Liver (tissue), 9 donors: ENCODE results near the gene PDS5A. TPM values are rescaled to one million over a fixed set of nuclear protein-coding genes. Genes with fewer than 3 reads are reported as not detected.

Source experiments
- DNase-seq: peaks from one replicate; pipeline ENCODE4 v3.0.0-alpha.2; 2017; ENCODE audit warnings: low spot score
- H3K27ac ChIP-seq, 2 donors: one replicate each; pipeline ENCODE4 v1.7.0; 2013; ENCODE audit warnings: inconsistent platforms in 2 of 2, low read length in 2 of 2, control low read depth in 1 of 2, low read depth in 1 of 2, mild to moderate bottlenecking in 1 of 2
- H3K27me3 ChIP-seq, 4 donors: one replicate each; pipeline versions ENCODE4 v1.6.1 to v1.7.0; 2013; ENCODE audit warnings: low read length in 3 of 4, inconsistent platforms in 1 of 4, mild to moderate bottlenecking in 1 of 4, moderate library complexity in 1 of 4; ENCODE audit not compliant: control insufficient read depth in 4 of 4, insufficient read depth in 4 of 4
- H3K36me3 ChIP-seq, 4 donors: one replicate each; pipeline versions ENCODE4 v1.6.1 to v1.7.0; 2013; ENCODE audit warnings: low read length in 3 of 4, mild to moderate bottlenecking in 3 of 4, low read depth in 1 of 4, moderate library complexity in 1 of 4; ENCODE audit not compliant: control insufficient read depth in 4 of 4, insufficient read depth in 3 of 4
- H3K4me1 ChIP-seq, 4 donors: one replicate each; pipeline versions ENCODE4 v1.6.1 to v1.7.0; 2013; ENCODE audit warnings: low read length in 3 of 4, mild to moderate bottlenecking in 3 of 4, moderate library complexity in 1 of 4; ENCODE audit not compliant: control insufficient read depth in 4 of 4, insufficient read depth in 4 of 4
- H3K4me3 ChIP-seq, 3 donors: one replicate each; pipeline versions ENCODE4 v1.6.1 to v1.7.0; 2013; ENCODE audit warnings: low read length in 3 of 3, control low read depth in 1 of 3, low read depth in 1 of 3, mild to moderate bottlenecking in 1 of 3
- H3K9ac ChIP-seq, 2 donors: one replicate each; pipeline ENCODE4 v1.7.0; 2013; ENCODE audit warnings: low read length in 2 of 2, mild to moderate bottlenecking in 2 of 2, moderate library complexity in 2 of 2, control low read depth in 1 of 2, low read depth in 1 of 2
- H3K9me3 ChIP-seq, 4 donors: one replicate each; pipeline versions ENCODE4 v1.6.1 to v1.7.0; 2013; ENCODE audit warnings: low read length in 3 of 4; ENCODE audit not compliant: control insufficient read depth in 4 of 4
- EGR1 ChIP-seq, 2 donors: IDR thresholded peaks; 2 replicates each; pipeline ENCODE4 v1.6.1; 2016 to 2018; ENCODE audit warnings: antibody characterized with exemption in 2 of 2, low read depth in 2 of 2
- FOXA1 ChIP-seq: IDR thresholded peaks from 2 replicates; pipeline ENCODE4 v1.6.1; 2016; ENCODE audit warnings: antibody characterized with exemption
- FOXA2 ChIP-seq: IDR thresholded peaks from 2 replicates; pipeline ENCODE4 v1.6.1; 2016; ENCODE audit warnings: antibody characterized with exemption
- GABPA ChIP-seq, 2 donors: IDR thresholded peaks in 1 of 2; conservative IDR thresholded peaks in 1 of 2; 2 replicates each; pipeline ENCODE4 v1.6.1; 2016; ENCODE audit warnings: antibody characterized with exemption in 2 of 2, mild to moderate bottlenecking in 1 of 2, moderate library complexity in 1 of 2
- HNF4A ChIP-seq, 2 donors: conservative IDR thresholded peaks; 2 replicates each; pipeline ENCODE4 v1.6.1; 2016; ENCODE audit warnings: antibody characterized with exemption in 2 of 2, mild to moderate bottlenecking in 2 of 2
- HNF4G ChIP-seq: IDR thresholded peaks from 2 replicates; pipeline ENCODE4 v1.6.1; 2016; ENCODE audit warnings: antibody characterized with exemption
- JUND ChIP-seq, 2 donors: IDR thresholded peaks; 2 replicates each; pipeline ENCODE4 v1.6.1; 2016; ENCODE audit warnings: antibody characterized with exemption in 2 of 2
- NR2F2 ChIP-seq: IDR thresholded peaks from 2 replicates; pipeline ENCODE4 v1.6.1; 2016; ENCODE audit warnings: antibody characterized with exemption
- RAD21 ChIP-seq, 2 donors: IDR thresholded peaks; 2 replicates each; pipeline ENCODE4 v1.6.1; 2016; ENCODE audit warnings: antibody characterized with exemption in 2 of 2, mild to moderate bottlenecking in 2 of 2
- RXRA ChIP-seq, 2 donors: IDR thresholded peaks; 2 replicates each; pipeline ENCODE4 v1.6.1; 2017 to 2018; ENCODE audit warnings: antibody characterized with exemption in 2 of 2, mild to moderate bottlenecking in 1 of 2
- SP1 ChIP-seq: IDR thresholded peaks from 2 replicates; pipeline ENCODE4 v1.6.1; 2018; ENCODE audit warnings: antibody characterized with exemption, mild to moderate bottlenecking
- TAF1 ChIP-seq: conservative IDR thresholded peaks from 2 replicates; pipeline ENCODE4 v1.6.1; 2016; ENCODE audit warnings: antibody characterized with exemption, mild to moderate bottlenecking
- YY1 ChIP-seq: IDR thresholded peaks from 2 replicates; pipeline ENCODE4 v1.6.1; 2016; ENCODE audit warnings: antibody characterized with exemption, mild to moderate bottlenecking
- WGBS: extraction: QIAGEN DNeasy Blood & Tissue Kit; methylation state at CpG from one replicate; pipeline ENCODE4 v1.1.7; 2013; 5-methylcytosine and 5-hydroxymethylcytosine counted together
- polyA plus RNA-seq, 2 donors: library from polyadenylated mRNA; stranded (reverse) in 1 of 2; unstranded in 1 of 2; fragments of 200-250 nt in 1 of 2; fragments of >200 nt in 1 of 2; fragmentation: Nextera tagmentation in 1 of 2; extraction: Ambion mirVana in 1 of 2; gene quantifications; one replicate each; pipeline versions ENCODE4 v1.2.1 to v1.2.3, GENCODE V29; 2013 to 2015
- total RNA-seq, 2 donors: library from RNA; depleted of rRNA; stranded (reverse); fragments of >200 nt; gene quantifications; one replicate each; pipeline ENCODE4 v1.2.3, GENCODE V29; 2014
- TF ChIP-seq, protein P1 (sequence below): IDR thresholded peaks from 2 replicates; pipeline ENCODE4 v1.6.1; 2016; ENCODE audit warnings: antibody characterized with exemption
- TF ChIP-seq, protein P2 (sequence below): IDR thresholded peaks from 2 replicates; pipeline ENCODE4 v1.6.1; 2016; ENCODE audit warnings: antibody characterized with exemption, mild to moderate bottlenecking
- TF ChIP-seq, protein P3 (sequence below): IDR thresholded peaks from 2 replicates; pipeline ENCODE4 v1.6.1; 2016; ENCODE audit warnings: antibody characterized with exemption
- TF ChIP-seq, protein P4 (sequence below): fragments of 150-350 bp; IDR thresholded peaks from 2 replicates; pipeline ENCODE4 v1.5.1; 2017; ENCODE audit warnings: improper control_type of control experiment, low read depth, low read length; ENCODE audit not compliant: missing input control
- TF ChIP-seq, protein P5 (sequence below): IDR thresholded peaks from 2 replicates; pipeline ENCODE4 v1.6.1; 2016; ENCODE audit warnings: antibody characterized with exemption
- donor health status: healthy.
- donor health status: healthy.
- donor health status: healthy.
- donor health status: healthy.
- donor health status: healthy.

The PDS5A gene
- total and polyA plus RNA-seq, 4 donors = 10.6 to 59.6 (median 25.9) TPM

DNA sequence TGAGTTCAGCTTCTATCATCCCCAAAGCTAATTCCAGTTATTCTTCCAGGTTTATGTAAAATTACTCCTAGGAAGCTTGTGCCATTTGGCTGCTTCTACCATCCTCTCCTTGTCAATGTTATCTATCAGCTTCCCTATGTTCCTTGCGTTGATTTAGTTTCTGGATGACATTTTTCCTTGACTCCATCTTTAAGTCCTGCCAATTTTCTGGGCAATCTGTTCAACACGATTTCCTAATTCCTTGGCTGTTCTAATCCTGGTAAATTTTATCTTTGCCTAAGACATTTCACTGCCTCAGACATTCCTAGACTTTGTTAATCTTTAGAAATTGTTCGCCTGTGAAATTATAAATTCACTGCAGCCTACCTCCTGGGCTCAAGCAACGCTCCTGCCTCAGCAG lies 125.1 kb downstream of the PDS5A start:
- Histone ChIP-seq H3K4me3 (no peak overlapping the region), H3K27ac (no peak overlapping the region), H3K4me1 (no peaks in the 10 kb centered on the region), H3K36me3 (peaks cover 5 to 32% (median 28%) of the 10 kb centered on the region in 4 donors), H3K27me3 (no peaks in the 10 kb centered on the region), H3K9ac (no peak overlapping the region), H3K9me3 (no peaks in the 10 kb centered on the region)
- WGBS = 73% methylated on average over 4 of the region's 4 CpGs
- DNase-seq = no peak
- TF ChIP-seq, protein P1, sequence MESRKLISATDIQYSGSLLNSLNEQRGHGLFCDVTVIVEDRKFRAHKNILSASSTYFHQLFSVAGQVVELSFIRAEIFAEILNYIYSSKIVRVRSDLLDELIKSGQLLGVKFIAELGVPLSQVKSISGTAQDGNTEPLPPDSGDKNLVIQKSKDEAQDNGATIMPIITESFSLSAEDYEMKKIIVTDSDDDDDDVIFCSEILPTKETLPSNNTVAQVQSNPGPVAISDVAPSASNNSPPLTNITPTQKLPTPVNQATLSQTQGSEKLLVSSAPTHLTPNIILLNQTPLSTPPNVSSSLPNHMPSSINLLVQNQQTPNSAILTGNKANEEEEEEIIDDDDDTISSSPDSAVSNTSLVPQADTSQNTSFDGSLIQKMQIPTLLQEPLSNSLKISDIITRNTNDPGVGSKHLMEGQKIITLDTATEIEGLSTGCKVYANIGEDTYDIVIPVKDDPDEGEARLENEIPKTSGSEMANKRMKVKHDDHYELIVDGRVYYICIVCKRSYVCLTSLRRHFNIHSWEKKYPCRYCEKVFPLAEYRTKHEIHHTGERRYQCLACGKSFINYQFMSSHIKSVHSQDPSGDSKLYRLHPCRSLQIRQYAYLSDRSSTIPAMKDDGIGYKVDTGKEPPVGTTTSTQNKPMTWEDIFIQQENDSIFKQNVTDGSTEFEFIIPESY = no peak
- no peak for TF ChIP-seq TAF1
- no peak for TF ChIP-seq SP1
- TF ChIP-seq, protein P2, sequence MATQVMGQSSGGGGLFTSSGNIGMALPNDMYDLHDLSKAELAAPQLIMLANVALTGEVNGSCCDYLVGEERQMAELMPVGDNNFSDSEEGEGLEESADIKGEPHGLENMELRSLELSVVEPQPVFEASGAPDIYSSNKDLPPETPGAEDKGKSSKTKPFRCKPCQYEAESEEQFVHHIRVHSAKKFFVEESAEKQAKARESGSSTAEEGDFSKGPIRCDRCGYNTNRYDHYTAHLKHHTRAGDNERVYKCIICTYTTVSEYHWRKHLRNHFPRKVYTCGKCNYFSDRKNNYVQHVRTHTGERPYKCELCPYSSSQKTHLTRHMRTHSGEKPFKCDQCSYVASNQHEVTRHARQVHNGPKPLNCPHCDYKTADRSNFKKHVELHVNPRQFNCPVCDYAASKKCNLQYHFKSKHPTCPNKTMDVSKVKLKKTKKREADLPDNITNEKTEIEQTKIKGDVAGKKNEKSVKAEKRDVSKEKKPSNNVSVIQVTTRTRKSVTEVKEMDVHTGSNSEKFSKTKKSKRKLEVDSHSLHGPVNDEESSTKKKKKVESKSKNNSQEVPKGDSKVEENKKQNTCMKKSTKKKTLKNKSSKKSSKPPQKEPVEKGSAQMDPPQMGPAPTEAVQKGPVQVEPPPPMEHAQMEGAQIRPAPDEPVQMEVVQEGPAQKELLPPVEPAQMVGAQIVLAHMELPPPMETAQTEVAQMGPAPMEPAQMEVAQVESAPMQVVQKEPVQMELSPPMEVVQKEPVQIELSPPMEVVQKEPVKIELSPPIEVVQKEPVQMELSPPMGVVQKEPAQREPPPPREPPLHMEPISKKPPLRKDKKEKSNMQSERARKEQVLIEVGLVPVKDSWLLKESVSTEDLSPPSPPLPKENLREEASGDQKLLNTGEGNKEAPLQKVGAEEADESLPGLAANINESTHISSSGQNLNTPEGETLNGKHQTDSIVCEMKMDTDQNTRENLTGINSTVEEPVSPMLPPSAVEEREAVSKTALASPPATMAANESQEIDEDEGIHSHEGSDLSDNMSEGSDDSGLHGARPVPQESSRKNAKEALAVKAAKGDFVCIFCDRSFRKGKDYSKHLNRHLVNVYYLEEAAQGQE = no peak
- TF ChIP-seq, protein P3, sequence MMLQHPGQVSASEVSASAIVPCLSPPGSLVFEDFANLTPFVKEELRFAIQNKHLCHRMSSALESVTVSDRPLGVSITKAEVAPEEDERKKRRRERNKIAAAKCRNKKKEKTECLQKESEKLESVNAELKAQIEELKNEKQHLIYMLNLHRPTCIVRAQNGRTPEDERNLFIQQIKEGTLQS = no peak
- TF ChIP-seq FOXA1 = no peak
- TF ChIP-seq HNF4G = no peak
- no peak for TF ChIP-seq RAD21 (IDR thresholded peaks at IDR 0.05)
- TF ChIP-seq NR2F2 = no peak
- TF ChIP-seq HNF4A (conservative IDR thresholded peaks at IDR 0.05) = no peak
- TF ChIP-seq GABPA (IDR thresholded peaks at IDR 0.05 in 1 of 2, conservative IDR thresholded peaks at IDR 0.05 in 1 of 2) = no peak
- TF ChIP-seq, protein P4, sequence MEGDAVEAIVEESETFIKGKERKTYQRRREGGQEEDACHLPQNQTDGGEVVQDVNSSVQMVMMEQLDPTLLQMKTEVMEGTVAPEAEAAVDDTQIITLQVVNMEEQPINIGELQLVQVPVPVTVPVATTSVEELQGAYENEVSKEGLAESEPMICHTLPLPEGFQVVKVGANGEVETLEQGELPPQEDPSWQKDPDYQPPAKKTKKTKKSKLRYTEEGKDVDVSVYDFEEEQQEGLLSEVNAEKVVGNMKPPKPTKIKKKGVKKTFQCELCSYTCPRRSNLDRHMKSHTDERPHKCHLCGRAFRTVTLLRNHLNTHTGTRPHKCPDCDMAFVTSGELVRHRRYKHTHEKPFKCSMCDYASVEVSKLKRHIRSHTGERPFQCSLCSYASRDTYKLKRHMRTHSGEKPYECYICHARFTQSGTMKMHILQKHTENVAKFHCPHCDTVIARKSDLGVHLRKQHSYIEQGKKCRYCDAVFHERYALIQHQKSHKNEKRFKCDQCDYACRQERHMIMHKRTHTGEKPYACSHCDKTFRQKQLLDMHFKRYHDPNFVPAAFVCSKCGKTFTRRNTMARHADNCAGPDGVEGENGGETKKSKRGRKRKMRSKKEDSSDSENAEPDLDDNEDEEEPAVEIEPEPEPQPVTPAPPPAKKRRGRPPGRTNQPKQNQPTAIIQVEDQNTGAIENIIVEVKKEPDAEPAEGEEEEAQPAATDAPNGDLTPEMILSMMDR = no peak
- TF ChIP-seq, protein P5, sequence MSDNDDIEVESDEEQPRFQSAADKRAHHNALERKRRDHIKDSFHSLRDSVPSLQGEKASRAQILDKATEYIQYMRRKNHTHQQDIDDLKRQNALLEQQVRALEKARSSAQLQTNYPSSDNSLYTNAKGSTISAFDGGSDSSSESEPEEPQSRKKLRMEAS = no peak
- TF ChIP-seq FOXA2 = no peak
- TF ChIP-seq EGR1 (IDR thresholded peaks at IDR 0.05; ENCODE audit: low read depth in 2 of 2) = no peak
- no peak for TF ChIP-seq RXRA (IDR thresholded peaks at IDR 0.05)
- TF ChIP-seq JUND (IDR thresholded peaks at IDR 0.05) = no peak
- no peak for TF ChIP-seq YY1
